ENCODE data around the gene USH2A.

USH2A gene

DNA sequence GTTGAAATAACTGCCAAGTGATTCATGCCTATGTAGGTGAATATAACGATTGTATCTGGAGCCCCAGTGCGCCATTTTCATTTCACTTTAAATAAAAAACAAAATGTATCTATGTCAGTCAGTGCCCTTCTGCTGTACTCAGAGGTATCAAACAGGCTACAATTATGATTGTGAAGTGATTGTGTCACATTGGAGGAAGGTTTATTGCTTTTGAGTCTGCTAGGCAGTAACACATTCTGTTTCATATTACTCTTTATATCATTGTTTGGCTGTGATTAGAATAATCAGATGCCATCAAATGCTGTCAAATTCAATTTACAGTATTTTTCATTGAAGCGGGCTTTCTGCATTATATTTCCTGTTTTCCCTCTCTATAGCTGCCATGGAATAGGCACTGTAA lies 684.2 kb downstream of the USH2A start:
- no peak overlapping the region for H3K4me3 ChIP-seq (ENCODE audit: low read length)
- no peak for DNase-seq (ENCODE audit: low read depth)
- TF ChIP-seq, protein P1, sequence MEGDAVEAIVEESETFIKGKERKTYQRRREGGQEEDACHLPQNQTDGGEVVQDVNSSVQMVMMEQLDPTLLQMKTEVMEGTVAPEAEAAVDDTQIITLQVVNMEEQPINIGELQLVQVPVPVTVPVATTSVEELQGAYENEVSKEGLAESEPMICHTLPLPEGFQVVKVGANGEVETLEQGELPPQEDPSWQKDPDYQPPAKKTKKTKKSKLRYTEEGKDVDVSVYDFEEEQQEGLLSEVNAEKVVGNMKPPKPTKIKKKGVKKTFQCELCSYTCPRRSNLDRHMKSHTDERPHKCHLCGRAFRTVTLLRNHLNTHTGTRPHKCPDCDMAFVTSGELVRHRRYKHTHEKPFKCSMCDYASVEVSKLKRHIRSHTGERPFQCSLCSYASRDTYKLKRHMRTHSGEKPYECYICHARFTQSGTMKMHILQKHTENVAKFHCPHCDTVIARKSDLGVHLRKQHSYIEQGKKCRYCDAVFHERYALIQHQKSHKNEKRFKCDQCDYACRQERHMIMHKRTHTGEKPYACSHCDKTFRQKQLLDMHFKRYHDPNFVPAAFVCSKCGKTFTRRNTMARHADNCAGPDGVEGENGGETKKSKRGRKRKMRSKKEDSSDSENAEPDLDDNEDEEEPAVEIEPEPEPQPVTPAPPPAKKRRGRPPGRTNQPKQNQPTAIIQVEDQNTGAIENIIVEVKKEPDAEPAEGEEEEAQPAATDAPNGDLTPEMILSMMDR (conservative IDR thresholded peaks at IDR 0.05; ENCODE audit: low read length) = no peak

DNA sequence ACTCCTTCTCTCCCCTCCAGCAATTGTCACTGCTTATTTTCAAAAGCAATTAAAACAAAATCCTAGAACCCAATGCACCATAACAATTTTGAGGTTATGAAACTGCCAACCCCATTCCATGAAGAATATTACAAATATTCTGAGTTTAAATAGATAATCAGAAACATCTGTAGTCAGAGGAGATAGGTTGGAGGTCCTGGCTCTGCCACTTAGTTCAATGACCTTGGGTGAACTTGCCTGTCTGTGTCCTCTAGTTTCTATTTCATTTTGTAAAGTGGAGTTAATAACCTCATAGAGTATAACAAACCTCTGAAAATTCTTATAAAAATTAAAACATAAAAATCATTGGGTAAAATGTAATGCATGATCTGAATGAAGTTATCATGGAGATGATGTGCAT lies 691.5 kb downstream of the USH2A start:
- TF ChIP-seq, protein P1 (conservative IDR thresholded peaks at IDR 0.05; ENCODE audit: low read length) = no peak
- peak; percentile 61 for DNase-seq (ENCODE audit: low read depth)

DNA sequence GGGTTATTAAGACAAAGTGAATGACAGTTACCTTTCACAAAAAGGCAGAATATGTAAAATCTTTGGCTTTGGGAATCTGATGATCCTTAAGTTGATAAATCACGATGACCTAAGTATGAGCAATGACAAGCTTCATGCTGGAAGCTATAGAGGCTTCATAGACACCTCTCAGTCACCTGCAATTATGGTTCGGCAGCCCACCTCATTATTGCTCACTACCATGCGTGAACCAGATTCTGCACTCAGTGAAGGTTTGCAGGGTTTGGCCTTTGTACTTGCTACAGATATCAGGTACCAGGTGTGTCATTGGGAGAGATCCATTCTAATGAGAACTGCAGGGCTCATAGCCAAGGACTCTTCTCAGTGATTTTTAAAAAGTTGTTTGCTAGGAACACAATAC lies 692.6 kb downstream of the USH2A start:
- TF ChIP-seq, protein P1 (conservative IDR thresholded peaks at IDR 0.05; ENCODE audit: low read length) = no peak
- no peak overlapping the region for H3K4me3 ChIP-seq (ENCODE audit: low read length)
- DNase-seq (ENCODE audit: low read depth) = no peak

More for the DNA sequence above, 691.5 kb downstream of the USH2A start:
- H3K4me3 ChIP-seq (ENCODE audit: low read length) = no peak overlapping the region

DNA sequence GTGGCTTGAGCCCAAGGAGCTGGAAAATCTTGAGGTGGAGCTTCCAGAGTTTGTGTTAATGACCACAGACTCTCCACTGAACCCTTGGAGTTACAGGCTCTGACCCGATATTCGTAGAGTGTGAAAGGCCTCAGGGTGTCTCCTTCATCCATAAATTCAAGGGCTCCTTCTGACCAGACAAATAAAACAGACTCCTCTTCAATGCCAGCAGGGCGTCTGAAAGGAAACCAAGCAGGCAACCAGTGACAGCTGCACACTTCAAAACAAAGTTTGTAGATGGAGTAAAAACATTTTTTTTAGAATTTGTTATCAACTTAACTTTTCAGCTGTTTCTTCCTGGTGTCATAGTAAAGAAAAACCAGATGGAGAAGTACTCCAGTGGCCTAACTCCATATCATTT lies 695.1 kb downstream of the USH2A start:
- TF ChIP-seq, protein P1 (conservative IDR thresholded peaks at IDR 0.05; ENCODE audit: low read length) = no peak
- no peak for DNase-seq (ENCODE audit: low read depth)
- H3K4me3 ChIP-seq (ENCODE audit: low read length) = no peak overlapping the region

DNA sequence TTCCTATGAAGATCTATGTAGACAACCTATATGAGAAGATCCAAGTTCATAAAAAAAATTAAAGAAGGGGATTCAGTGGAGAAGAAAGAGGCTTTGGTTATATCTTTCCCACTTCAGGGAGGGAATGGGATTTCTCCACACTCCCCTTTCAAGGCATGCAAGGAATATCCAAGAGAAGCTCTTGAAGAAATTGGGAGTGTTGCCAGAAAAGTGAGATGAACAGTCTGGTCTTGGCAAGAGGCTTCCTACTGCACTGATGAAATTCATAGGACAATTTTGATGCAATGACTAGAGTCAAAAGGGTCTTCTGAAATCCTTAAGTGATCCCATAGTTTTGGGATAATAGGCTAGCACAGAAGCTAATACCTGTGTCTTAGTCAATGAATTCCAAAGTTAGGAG lies 703.1 kb downstream of the USH2A start:
- peak; percentile 16 for DNase-seq (ENCODE audit: low read depth)
- H3K4me3 ChIP-seq (ENCODE audit: low read length) = no peak overlapping the region
- TF ChIP-seq, protein P1 (conservative IDR thresholded peaks at IDR 0.05; ENCODE audit: low read length) = no peak

DNA sequence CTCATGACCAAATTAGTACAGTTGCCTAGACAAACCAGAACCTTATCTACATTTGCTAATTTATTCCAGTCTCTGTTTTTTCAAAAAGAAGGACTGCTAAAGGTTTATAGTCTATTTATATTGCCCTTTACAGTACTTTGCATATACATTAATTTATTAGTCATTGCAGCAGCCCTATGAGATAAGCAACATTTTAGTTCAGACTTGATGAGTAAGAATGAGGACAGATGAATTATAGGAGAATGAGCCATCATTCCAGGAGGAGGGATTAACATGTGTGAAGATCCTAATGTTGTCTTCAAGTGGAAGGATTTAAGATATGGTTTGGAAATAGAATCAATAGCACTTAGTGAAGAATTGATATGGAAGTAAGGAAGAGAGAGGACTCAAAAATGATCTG lies 703.7 kb downstream of the USH2A start:
- H3K4me3 ChIP-seq (ENCODE audit: low read length) = no peak overlapping the region
- DNase-seq (ENCODE audit: low read depth) = no peak
- TF ChIP-seq, protein P1 (conservative IDR thresholded peaks at IDR 0.05; ENCODE audit: low read length) = no peak

DNA sequence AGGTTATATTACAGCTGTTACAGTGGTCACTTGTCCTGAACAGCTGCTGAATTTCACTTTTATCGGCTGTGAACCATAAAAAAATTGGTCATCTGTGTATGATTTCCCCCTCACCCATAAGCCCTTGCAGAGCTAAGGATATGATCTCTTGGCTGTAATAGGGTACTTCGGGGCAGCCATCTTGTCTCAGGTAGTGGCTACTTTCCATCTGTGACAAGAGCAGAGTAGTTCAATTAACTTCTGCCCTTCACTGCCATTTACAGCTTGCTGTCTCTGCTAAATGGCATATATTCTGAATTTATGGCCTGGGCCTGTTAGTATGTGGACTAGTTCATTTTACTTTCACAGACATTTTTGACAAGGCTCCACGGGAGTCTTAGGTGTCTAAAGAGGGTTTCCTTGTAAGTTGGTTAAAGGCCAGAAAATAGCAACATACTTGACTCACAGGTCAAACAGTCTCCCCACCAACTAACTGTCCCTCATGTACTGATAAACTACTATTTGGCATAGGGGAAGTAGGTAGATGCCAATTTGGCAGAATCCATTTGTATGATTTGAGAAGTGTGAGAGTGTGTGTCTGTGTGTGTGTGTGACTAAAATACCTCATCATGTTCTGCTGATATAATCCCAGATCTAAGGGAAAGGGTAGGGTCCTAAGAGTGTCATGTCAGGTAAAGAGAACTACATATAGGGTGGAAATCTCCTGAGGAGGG lies 704.5 kb downstream of the USH2A start:
- DNase-seq (ENCODE audit: low read depth) = no peak
- H3K4me3 ChIP-seq (ENCODE audit: low read length) = no peak overlapping the region
- TF ChIP-seq, protein P1 (conservative IDR thresholded peaks at IDR 0.05; ENCODE audit: low read length) = no peak
